ENCODE measurements around the gene PADI3. TPM values are rescaled to one million over a fixed set of nuclear protein-coding genes. Genes with fewer than 3 reads are reported as not detected.

Gene PADI3
- total and polyA plus RNA-seq, 2 of the 4 experiments (the other 2 are of a cell fraction), result not detected

DNA sequence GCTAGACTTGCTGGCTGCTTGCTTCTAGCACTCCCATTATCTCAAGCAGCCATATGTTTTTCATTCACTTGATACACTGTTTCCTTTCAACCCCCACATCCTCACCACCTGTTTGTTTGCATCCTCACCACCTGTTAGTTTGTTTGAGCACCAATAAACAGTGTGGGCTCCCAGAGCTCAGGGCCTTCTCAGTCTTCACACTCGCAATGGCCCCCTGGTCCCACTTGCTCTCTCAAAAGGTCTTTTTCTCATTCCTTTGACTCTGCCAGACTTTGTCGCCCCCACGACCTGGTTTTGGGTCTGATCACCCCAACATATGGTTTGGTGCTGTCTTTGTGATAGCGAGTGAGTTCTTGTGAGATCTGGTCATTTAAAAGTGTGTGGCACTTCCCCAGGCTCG, 52.9 kb downstream of the PADI3 start:
- Histone ChIP-seq H3K27ac (ENCODE audit: insufficient read depth, low read length) (no peak overlapping the region), H4K20me1 (ENCODE audit: insufficient read depth, low read length) (no peaks in the 10 kb centered on the region), H3K18ac (ENCODE audit: low read depth, low read length) (no peak overlapping the region), H2BK120ac (ENCODE audit: low read depth, low read length) (no peak overlapping the region), H3K9me3 (ENCODE audit: control insufficient read depth, insufficient read depth, low read length) (peaks cover 12% of the 10 kb centered on the region), H3K9me1 (ENCODE audit: insufficient read depth, low read length) (no peaks in the 10 kb centered on the region), H4K8ac (ENCODE audit: low read depth in 2 of 2, low read length in 2 of 2) (no peak overlapping the region), H3K14ac (replicated peaks; ENCODE audit: low read depth, low read length) (no peak overlapping the region), H2AFZ (replicated peaks; ENCODE audit: low read length, poor library complexity) (no peak overlapping the region), H3K4me1 (ENCODE audit: control insufficient read depth, insufficient read depth, low read length) (no peaks in the 10 kb centered on the region), H4K91ac (ENCODE audit: insufficient read depth, low read depth, low read length) (no peak overlapping the region), H3K9ac (ENCODE audit: low read depth, low read length) (no peak overlapping the region), H3K4me2 (ENCODE audit: low read depth, low read length) (no peak overlapping the region), H3K79me1 (ENCODE audit: low read depth in 1 of 2, low read length in 2 of 2) (no peaks in the 10 kb centered on the region), H2BK20ac (ENCODE audit: low read depth, low read length) (no peak overlapping the region), H3K36me3 (ENCODE audit: control insufficient read depth, insufficient read depth, low read length) (no peaks in the 10 kb centered on the region), H2BK5ac (ENCODE audit: low read depth, low read length, poor library complexity, severe bottlenecking) (no peak overlapping the region), H3K27me3 (ENCODE audit: control insufficient read depth, insufficient read depth, low read length) (peaks cover 14% of the 10 kb centered on the region), H3K4ac (ENCODE audit: low read depth, low read length) (no peak overlapping the region), H2BK15ac (ENCODE audit: low read depth, low read length) (no peak overlapping the region), H4K5ac (ENCODE audit: low read depth, low read length) (no peak overlapping the region), H3K4me3 (ENCODE audit: insufficient read depth, low read depth, low read length) (no peak overlapping the region), H3K56ac (ENCODE audit: extremely low read depth, insufficient read depth, low read length) (no peak overlapping the region), H3K23ac (ENCODE audit: low read depth, low read length) (no peak overlapping the region), H2AK5ac (ENCODE audit: low read depth, low read length) (no peak overlapping the region), H2AK9ac (replicated peaks; ENCODE audit: low read depth, low read length, poor library complexity) (no peak overlapping the region)
- dilution Hi-C loops (cut with HindIII; ENCODE audit: low sequenced_read_pairs, unreplicated experiment), result no loop called here
- ChIA-PET POLR2A (ENCODE audit: unreplicated experiment) (no interaction called here), CTCF (no interaction called here)
- DNase-seq, result no peak
- intact Hi-C loops (cut with micrococcal nuclease), result no loop called here
- no peak for TF ChIP-seq POLR2A (IDR thresholded peaks at IDR 0.05; ENCODE audit: low read depth, low read length)
- no peak for ATAC-seq (ENCODE audit: low read depth)
- in situ Hi-C loops (cut with MboI; ENCODE audit: low sequenced_read_pairs), result no loop called here
- BruUV-seq (replicated peaks), result no TSS peak
- WGBS, 2 experiments (ENCODE audit: extremely low coverage in 2 of 2, insufficient read length in 1 of 2), result no CpG with 5 or more reads among the region's 5 CpGs
